Erythroblast (primary cell): Measurements from ENCODE around the gene TNIK.

ENCODE experiments used
- GATA1 ChIP-seq: IDR thresholded peaks from 2 replicates; pipeline ENCODE4 v1.6.1; 2011; ENCODE audit warnings: low read depth, mild to moderate bottlenecking, control low read depth, low read length, moderate library complexity
- POLR2A ChIP-seq: IDR thresholded peaks from 2 replicates; pipeline ENCODE4 v1.6.1; 2011; ENCODE audit warnings: mild to moderate bottlenecking, low read length

DNA sequence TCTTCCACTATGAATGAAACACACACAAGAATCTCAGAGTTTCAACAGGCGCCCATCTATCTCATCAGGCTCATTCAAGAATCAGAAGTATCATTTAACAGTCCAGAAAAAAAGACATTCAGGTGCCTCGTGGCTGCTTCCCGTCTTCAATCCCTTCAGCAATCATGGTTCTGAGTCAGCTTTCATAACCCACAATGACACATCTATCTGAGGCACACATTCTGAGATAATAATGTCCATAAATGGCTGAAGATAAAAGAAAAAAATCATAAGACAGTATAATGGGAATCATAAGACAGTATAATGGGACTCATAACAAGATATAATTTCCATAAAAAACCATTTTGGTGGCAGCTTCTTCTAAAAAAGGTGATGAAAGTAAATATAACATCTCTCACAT is 52.4 kb downstream of the TNIK start:
- TF ChIP-seq POLR2A (no peak), GATA1 (no peak)
